HG02571 (cell line): Measurements from ENCODE around the gene EMB.
A peak's percentile ranks its signal among the peaks of the same experiment; 100 is the strongest.
"Not testable (repeated sequence)": the region's sequence is repeated elsewhere in the genome, so short reads cannot be mapped to it uniquely, and the experiment has no call there.

Source experiments
- ATAC-seq: cut with Tn5 transposase; IDR thresholded peaks from one replicate; pipeline ENCODE4 v1.9.1; 2021; ENCODE audit warnings: mild to moderate bottlenecking, moderate library complexity; ENCODE audit not compliant: unreplicated experiment

Gene EMB

DNA sequence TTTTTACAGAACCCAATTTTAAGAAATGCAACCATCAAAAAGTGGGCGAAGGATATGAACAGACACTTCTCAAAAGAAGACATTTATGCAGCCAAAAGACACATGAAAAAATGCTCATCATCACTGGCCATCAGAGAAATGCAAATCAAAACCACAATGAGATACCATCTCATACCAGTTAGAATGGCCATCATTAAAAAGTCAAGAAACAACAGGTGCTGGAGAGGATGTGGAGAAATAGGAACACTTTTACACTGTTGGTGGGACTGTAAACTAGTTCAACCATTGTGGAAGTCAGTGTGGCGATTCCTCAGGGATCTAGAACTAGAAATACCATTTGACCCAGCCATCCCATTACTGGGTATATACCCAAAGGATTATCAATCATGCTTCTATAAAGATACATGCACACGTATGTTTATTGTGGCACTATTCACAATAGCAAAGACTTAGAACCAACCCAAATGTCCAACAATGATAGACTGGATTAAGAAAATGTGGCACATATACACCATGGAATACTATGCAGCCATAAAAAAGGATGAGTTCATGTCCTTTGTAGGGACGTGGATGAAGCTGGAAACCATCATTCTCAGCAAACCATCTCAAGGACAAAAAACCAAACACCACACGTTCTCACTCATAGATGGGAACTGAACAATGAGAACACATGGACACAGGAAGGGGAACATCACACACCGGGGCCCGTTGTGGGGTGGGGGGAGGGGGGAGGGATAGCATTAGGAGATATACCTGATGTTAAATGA is 19.7 kb downstream of the EMB start:
- not testable (repeated sequence) for ATAC-seq

DNA sequence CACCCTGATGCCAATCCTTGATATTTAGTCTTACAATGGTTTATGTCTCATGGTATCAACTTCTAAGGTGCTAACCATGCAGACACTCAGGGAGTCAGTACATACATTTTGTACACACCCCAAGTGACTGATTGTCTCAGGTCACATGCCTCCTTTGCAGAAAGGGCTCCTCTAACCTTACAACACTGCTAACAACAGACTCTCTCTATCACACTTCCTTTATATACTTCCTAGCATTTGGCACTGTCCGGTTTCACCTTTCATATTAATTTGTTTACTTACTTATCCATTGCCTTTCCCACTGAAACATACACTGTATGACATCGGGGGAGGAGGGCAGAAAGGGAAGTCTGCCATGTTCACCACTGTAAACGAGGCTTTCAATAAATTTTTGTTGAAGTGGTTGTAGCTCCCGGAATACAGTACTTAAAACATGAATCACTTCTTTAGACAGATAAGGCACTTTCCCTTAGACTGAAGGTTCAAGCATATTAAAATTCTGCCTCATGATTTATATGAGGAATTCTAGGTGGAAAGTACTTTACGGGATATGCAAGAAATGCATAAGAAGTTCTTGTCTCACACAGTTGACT is 20.6 kb downstream of the EMB start:
- no peak for ATAC-seq

DNA sequence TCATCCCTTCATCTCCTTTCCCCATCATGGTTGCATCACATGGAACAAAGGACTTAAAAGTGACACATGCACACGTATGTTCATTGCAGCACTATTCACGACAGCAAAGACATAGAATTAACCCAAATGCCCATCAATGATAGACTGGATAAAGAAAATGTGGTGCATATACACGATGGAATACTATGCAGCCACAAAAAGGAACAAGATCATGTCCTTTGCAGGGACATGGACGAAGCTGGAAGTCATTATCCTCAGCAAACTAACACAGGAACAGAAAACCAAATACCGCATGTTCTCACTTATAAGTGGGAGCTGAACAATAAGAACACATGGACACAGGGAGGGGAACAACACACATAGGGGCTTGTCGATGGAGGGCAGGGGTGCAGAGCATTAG is 21.4 kb downstream of the EMB start:
- not testable (repeated sequence) for ATAC-seq

DNA sequence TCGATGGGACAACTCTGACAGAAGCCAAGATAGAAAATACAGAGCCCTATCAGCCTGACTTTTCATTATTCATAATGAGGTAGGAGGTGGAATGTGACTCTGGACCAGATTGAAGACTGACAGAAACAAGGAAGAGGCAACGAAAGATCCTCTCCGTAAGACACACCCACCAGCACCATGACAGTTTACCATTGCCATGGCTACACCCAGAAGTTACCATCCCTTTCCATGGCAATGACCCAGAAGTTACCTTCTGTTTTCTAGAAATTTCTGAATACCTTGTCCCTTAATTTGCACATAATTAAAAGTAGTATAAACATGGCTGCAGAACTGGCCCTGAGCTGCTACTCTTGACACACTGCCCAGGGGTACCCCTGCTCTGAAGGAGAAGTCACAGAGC is 24.5 kb downstream of the EMB start:
- not testable (repeated sequence) for ATAC-seq

DNA sequence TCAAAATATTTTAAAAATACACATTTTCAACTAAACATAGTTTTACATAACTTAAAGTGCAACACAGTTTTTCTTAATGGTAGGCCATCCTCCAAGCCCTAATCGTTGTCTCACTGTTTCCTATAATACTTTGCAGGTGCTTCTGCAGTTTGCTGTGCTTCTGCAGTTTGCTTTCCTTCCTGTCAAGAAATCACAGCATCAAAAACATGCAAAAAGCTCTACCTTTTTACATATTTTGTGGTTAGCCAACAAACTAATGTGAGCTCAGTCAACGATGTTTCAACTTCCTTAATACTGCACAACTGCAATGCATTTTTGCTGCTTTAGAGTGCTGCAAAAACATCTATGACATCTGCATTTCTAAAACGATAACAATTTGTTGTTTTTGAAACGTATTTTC is 25.2 kb downstream of the EMB start:
- ATAC-seq: peak; percentile 82

DNA sequence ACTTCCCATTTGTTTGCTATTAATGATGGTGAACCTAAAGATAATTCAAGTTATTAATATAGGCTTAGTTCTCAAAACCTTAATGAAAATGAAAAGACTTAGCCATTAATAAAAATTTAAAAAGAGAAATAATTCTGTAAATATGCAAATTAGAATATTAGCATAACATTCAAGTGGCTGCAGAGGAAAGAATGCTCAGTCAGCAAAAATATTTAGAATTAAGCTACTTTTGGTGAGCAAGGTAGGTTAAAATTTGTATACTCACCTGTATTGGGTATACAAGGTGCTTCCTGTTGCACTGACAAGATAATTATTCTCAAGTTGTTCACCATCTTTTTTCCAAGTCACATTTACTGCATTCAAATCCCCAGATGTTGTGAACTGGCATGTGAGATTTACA is 30.2 kb downstream of the EMB start:
- ATAC-seq: not testable (repeated sequence)

DNA sequence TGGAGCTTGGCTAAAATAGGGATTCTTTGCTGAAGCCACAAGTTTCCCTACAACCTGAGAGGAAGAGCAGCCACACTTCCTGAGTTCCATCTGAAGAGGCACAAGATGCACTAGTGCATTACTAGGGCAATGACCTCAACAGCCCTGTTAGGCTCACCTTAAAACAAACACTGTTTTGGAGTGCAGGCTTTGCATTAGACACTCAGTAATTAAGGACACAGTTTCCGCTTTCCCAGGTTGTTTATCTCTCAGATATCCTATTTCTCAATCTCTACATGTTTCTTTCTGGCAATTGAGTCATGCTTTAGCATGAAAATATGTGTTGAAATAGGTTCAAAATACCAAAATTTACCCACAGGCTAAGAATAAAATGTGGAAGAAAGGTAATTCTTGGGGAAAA is 34.2 kb downstream of the EMB start:
- no peak for ATAC-seq

DNA sequence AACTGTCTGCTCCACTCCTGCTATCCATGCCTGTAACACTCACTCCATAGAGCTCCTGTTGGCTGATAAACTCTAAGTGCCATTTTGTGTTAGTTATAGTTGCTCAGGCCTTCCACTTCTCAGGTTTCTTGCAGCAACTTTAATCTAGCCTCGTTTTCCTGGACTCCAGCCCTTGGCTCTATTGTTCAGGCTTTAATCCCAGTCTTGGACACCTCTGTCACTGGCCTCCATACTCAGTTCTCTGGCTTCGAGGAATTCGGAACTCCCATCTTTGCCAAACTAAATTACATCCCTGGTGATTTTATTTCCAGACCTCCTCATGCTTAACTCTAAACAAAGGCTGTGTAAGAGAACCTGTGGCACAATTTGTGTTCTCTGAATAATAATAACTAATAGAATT is 39.8 kb downstream of the EMB start:
- ATAC-seq: no peak

DNA sequence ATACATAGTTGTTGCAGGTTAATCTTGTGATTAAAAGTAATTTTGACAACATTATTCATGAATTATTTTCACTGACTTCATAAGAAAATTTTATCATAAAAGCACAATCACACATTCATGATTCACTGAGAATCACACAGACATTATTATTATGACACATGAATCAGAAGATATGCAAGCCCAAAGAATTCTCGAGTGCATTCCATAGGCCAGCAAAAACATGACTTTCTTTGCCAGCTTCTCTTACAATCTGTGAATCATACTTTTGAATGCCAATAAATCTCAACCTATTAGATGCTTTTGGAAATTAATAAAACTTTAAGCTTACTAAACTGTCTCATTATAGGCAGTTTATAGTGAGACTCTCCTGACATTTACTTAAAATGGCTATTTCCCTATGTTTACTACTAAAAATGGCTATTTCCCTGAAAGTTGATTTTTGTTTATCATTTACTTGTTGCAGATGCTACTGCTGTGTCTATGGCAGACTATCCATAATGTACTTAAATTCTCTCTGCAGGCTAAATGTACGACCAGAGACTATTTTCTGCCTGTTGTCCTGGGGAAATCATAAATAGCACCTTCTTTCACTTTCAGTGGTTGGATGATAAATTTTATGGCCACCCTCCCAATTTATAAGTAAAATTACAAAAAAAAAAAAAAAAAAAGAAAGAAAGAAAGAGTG is 47.0 kb downstream of the EMB start:
- not testable (repeated sequence) for ATAC-seq

DNA sequence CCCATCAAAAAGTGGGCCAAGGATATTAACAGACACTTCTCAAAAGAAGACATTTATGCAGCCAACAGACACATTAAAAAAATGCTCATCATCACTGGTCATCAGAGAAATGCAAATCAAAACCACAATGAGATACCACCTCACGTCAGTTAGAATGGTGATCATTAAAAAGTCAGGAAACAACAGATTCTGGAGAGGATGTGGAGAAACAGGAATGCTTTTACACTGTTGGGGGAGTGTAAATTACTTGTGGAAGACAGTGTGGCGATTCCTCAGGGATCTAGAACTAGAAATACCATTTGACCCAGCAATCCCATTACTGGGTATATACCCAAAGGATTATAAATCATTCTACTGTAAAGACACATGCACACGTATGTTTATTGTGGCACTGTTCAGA is 48.8 kb downstream of the EMB start:
- ATAC-seq: not testable (repeated sequence)

DNA sequence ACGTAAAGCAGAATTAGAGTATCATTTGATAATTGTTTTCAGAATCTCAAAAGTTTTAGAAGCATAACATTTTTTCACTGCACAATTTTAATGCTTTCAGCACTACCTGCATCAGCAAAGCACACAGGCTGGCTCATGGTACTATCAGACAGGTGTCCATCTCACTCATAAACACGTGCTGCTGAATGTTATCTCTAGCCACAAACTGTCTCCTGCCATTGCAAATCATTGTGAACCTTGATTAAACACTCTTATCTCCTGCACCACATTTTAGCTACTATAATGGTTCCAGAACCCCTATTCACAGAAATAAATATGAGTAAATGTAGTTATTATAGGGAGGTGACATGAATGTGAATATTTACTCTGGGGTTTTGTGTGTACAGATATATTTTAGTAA is 56.7 kb downstream of the EMB start:
- not testable (repeated sequence) for ATAC-seq

DNA sequence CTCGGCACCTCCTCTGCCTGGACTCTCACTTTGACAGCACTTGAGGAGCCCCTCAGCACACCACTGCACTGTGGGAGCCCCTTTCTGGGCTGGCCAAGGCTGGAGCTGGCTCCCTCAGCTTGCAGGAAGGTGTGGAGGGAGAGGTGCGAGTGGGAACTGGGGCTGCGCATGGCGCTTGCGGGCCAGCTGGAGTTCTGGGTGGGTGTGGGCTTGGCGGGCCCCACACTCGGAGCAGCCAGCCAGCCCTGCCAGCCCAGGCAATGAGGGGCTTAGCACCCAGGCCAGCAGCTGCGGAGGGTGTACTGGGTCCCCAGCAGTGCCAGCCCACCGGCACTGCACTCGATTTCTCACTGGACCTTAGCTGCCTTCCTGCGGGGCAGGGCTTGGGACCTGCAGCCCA is 64.4 kb downstream of the EMB start:
- ATAC-seq: not testable (repeated sequence)

DNA sequence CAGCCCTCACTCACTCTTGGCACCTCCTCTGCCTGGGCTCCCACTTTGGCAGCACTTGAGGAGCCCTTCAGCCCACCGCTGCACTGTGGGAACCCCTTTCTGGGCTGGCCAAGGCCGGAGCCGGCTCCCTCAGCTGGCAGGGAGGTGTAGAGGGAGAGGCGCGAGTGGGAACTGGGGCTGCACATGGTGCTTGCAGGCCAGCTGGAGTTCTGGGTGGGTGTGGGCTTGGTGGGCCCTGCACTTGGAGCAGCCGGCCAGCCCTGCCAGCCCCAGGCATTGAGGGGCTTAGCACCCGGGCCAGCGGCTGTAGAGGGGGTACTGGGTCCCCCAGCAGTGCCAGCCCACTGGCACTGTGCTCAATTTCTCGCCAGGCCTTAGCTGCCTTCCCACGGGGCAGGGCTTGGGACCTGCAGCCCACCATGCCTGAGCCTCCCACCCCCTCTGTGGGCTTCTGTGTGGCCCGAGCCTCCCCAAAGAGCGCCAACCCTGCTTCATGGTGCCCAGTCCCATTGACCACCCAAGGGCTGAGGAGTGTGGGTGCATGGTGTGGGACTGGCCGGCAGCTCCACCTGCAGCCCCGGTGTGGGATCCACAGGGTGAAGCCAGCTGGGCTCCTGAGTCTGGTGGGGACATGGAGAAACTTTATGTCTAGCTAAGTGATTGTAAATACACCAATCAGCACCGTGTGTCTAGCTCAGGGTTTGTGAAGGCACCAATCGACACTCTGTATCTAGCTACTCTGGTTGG is 71.6 kb downstream of the EMB start:
- not testable (repeated sequence) for ATAC-seq

DNA sequence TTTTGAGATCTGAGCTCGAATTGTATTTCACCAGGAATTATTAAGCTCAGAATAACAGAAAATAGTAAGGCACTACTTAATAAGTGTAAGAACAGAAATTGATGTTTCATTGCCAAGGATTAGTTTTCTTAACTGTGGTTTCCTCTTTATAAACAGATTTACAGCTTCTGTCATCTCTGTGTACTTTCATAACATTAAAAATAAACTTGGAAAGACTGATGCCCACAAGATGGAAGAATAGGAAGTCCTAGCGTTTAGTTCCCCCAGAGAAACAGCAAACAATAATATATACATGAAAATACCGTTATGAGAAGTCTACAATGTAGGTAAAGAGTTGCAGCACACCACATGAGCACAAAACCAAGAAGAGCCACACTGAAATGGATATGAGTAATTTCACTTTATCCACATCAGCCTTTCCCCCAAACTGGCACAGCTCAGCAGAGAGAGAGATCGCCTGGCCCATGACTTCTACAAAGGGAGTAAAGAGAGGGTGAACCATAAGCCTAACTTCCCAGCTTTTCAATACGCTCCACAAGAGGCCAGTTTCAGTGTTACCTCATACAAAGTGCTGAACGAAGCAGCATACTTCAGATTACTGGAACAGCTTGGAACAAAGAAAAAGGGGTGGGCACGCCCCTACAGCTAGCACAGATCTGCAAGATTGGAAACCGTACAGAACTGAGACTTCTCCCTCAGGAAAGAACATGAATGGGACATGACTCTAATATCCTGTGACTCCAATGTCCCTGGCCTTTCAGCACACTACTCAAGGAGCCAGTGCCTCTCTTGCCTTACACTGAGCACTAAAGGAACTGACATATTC is 75.4 kb downstream of the EMB start:
- ATAC-seq: no peak

DNA sequence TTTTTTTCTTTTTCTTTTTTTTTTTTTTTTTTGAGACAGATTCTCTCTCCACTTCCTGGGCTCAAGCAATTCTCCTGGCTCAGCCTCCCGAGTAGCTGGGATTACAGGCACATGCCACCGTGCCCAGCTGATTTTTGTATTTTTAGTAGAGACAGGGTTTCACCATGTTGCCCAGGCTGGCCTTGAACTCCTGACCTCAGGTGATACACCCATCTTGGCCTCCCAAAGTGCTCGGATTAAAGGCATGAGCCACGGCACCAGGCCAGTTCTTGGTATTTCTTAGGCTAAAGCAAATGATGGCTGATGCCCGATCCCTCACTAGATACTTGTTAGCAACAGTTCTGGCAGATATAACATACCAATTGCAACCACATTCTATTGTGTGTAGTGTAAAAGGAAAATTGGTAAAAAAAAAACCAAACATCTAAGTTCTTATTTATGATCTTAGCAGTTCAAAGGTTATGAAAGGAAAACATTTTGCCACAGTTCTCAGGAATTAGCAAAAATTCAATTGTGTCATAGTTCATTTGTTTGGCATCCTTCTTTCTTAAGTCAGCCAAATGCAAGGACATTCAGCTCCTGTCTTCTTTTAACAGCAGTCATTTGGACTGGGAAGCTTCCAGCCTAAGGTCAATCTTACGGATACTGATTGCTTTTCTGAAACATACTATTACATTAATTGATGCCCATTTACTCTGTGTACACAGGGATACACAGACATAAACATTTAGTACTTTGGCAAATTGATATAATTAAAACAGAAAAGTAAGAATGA is 76.4 kb downstream of the EMB start:
- ATAC-seq: not testable (repeated sequence)

DNA sequence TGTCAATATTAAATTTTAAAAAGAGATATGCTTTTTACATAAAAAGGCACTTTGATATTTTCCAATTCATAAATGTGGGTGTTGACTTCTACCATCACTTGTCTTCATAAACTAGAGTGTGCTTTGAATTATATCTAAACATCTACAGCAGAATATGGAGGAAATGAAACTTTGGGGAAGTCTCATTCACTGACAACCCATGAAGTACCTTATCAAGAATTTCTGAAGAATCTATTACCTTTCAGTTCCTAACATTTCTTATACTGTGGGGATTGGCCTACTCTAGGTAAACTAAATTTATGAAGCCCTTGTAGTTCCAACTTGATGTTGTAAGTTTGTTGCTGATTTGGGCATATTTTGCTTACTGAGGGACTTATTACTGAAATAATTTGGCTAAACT is 81.9 kb downstream of the EMB start:
- ATAC-seq: no peak

DNA sequence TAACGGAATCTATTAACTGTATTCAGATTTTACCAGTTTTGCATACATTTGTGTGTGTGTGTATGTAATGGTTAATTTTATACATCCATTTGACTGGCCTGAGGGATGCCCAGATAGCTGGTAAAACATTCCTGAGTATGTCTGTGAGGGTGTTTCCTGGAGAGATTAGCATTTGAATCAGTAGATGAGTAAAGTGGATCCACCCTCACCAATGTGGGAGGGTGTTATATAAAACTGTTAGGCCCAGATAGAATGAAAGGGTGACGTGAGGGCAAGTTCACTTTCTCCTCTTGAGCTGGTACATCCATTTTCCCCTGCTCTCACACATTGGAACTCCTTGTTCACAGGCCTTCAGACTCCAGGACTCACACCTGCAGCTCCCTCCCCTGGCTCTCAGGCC is 88.7 kb downstream of the EMB start:
- no peak for ATAC-seq
